Gastroesophageal sphincter (tissue), 3 donors: ENCODE data around the gene CASP8AP2.
"Not testable (repeated sequence)": the region's sequence is repeated elsewhere in the genome, so short reads cannot be mapped to it uniquely, and the experiment has no call there.

Experiments used
- CTCF ChIP-seq, 4 experiments: fragments of 200-600 bp in 2 of 4; fragments of 450-650 bp in 2 of 4; sonication (generic) in 1 of 4; IDR thresholded peaks; one replicate each; pipeline ENCODE4 v1.5.1; 2017 to 2019; ENCODE audit warnings: antibody characterized with exemption in 4 of 4, mild to moderate bottlenecking in 2 of 4, moderate library complexity in 2 of 4
- EP300 ChIP-seq: sonication (generic); formaldehyde crosslinking; IDR thresholded peaks from one replicate; pipeline ENCODE4 v1.6.1; 2017; ENCODE audit warnings: antibody characterized with exemption, mild to moderate bottlenecking
- POLR2A ChIP-seq, 2 donors: fragments of 450-650 bp; IDR thresholded peaks; one replicate each; pipeline ENCODE4 v1.6.1; 2017; ENCODE audit warnings: antibody characterized with exemption in 2 of 2, mild to moderate bottlenecking in 2 of 2, moderate library complexity in 1 of 2
- POLR2AphosphoS5 ChIP-seq: sonication (generic); formaldehyde crosslinking; IDR thresholded peaks from one replicate; pipeline ENCODE4 v1.6.1; 2017; ENCODE audit warnings: antibody characterized with exemption

DNA sequence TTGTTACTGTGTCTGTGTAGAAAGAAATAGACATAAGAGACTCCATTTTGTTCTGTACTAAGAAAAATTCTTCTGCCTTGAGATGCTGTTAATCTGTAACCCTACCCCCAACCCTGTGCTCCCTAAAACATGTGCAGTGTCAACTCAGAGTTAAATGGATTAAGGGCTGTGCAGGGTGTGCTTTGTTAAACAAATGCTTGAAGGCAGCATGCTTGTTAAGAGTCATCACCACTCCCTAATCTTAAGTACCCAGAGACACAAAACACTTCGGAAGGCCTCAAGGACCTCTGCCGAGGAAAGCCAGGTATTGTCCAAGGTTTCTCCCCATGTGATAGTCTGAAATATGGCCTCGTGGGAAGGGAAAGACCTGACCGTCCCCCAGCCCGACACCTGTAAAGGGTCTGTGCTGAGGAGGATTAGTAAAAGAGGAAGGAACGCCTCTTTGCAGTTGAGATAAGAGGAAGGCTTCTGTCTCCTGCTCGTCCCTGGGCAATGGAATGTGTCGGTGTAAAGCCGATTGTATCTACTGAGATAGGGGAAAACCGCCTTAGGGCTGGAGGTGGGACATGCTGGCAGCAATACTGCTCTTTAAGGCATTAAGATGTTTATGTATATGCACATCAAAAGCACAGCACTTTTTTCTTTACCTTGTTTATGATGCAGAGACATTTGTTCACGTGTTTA, 61.3 kb downstream of the CASP8AP2 start:
- TF ChIP-seq CTCF (IDR thresholded peaks at IDR 0.05); POLR2A (IDR thresholded peaks at IDR 0.05); EP300; POLR2AphosphoS5: not testable (repeated sequence)
